ENCODE measurements around the gene ZBTB42.

Gene ZBTB42

GRCh38 chr14:104754213-104754851 is 46.6 kb upstream of the ZBTB42 start (continued):
- TF ChIP-seq ZNF280C (tag by site-specific recombination; IDR thresholded peaks at IDR 0.05): no peak
- TF ChIP-seq ZNF658 (tag by site-specific recombination; IDR thresholded peaks at IDR 0.05): no peak

- Histone ChIP-seq H3K27ac (ENCODE audit: extremely low read depth, low read depth, low read length) (no peak overlapping the region), H3K36me3 (ENCODE audit: control insufficient read depth in 2 of 2, insufficient read depth in 1 of 2, low read length in 2 of 2) (peaks cover 0 to 67% of the 10 kb centered on the region in 2 experiments; a peak in 1 of 3 replicates), H3K4me1 (ENCODE audit: control insufficient read depth, insufficient read depth, low read length) (no peaks in the 10 kb centered on the region; the same call in 1 of the 2 replicates), H3K9me3 (ENCODE audit: control insufficient read depth, insufficient read depth, low read depth, low read length) (no peaks in the 10 kb centered on the region), H3K4me3 (ENCODE audit: low read depth, low read length) (no peak overlapping the region)
- ChIA-PET CTCF (interaction anchor here (2.3 kb wide), 1 partner anchor 12 kb away, joined by 15 read pairs; no protein-coding TSS in a partner anchor), POLR2A (no interaction called here)
- TF ChIP-seq OVOL3 (tag by site-specific recombination; IDR thresholded peaks at IDR 0.05) (no peak), BCL11A (tag by site-specific recombination; IDR thresholded peaks at IDR 0.05; ENCODE audit: low read depth) (no peak), ZNF223 (tag by site-specific recombination; IDR thresholded peaks at IDR 0.05) (no peak), ZNF677 (tag by site-specific recombination; IDR thresholded peaks at IDR 0.05) (no peak), GLIS2 (tag by site-specific recombination; IDR thresholded peaks at IDR 0.05) (no peak), ZNF791 (tag by site-specific recombination; IDR thresholded peaks at IDR 0.05) (no peak), ZBTB7A (tag by site-specific recombination; IDR thresholded peaks at IDR 0.05; ENCODE audit: low read depth) (no peak), ZBTB17 (tag by site-specific recombination; IDR thresholded peaks at IDR 0.05) (no peak), SCRT2 (tag by site-specific recombination; IDR thresholded peaks at IDR 0.05) (no peak), REST (tag by site-specific recombination; IDR thresholded peaks at IDR 0.05) (no peak), ZNF704 (tag by site-specific recombination; IDR thresholded peaks at IDR 0.05) (no peak), CTCF (tag by site-specific recombination; IDR thresholded peaks at IDR 0.05) (no peak)
Observed at GRCh38 chr14:104755621-104756020, 45.3 kb upstream of the ZBTB42 start.

Measured in HEK293 (cell line).